Tibial nerve (tissue), 4 donors: Measurements from ENCODE around the gene ADAMTS12.

Source experiments
- CTCF ChIP-seq, 5 experiments: fragments of 200-600 bp in 3 of 5; fragments of 450-650 bp in 2 of 5; sonication (generic) in 3 of 5; IDR thresholded peaks; one replicate each; pipeline ENCODE4 v1.5.1; 2016 to 2019; ENCODE audit warnings: antibody characterized with exemption in 5 of 5, mild to moderate bottlenecking in 3 of 5, moderate library complexity in 2 of 5
- EP300 ChIP-seq, 2 donors: sonication (generic); formaldehyde crosslinking; IDR thresholded peaks; one replicate each; pipeline ENCODE4 v1.6.1; 2017; ENCODE audit warnings: antibody characterized with exemption in 2 of 2, mild to moderate bottlenecking in 1 of 2
- POLR2A ChIP-seq, 2 donors: fragments of 450-650 bp; IDR thresholded peaks; one replicate each; pipeline ENCODE4 v1.6.1; 2017; ENCODE audit warnings: antibody characterized with exemption in 2 of 2, mild to moderate bottlenecking in 2 of 2, moderate library complexity in 2 of 2

- TF ChIP-seq CTCF (IDR thresholded peaks at IDR 0.05) = no peak
- no peak for TF ChIP-seq POLR2A (IDR thresholded peaks at IDR 0.05)
- no peak for TF ChIP-seq EP300 (IDR thresholded peaks at IDR 0.05)
Observed at GRCh38 chr5:33738097-33738496, 153.7 kb downstream of the ADAMTS12 start.
